PFSK-1 (cell line): Measurements from ENCODE around the gene RPTOR.

Source experiments
- FOXP2 ChIP-seq: optimal IDR thresholded peaks from 2 replicates; pipeline ENCODE3; 2011; ENCODE audit warnings: borderline replicate concordance, control low read depth, inconsistent platforms; ENCODE audit not compliant: insufficient read depth; ENCODE audit errors: extremely low read length, extremely low read depth
- POLR2AphosphoS5 ChIP-seq: IDR thresholded peaks from 2 replicates; pipeline ENCODE4 v1.6.1; 2012; ENCODE audit warnings: low read depth, mild to moderate bottlenecking, control low read depth, low read length, moderate library complexity
- REST ChIP-seq, 2 experiments: IDR thresholded peaks; 2 replicates each; pipeline versions ENCODE4 v1.6.1 to v1.8.0; 2011 to 2012; ENCODE audit warnings: low read depth in 2 of 2, low read length in 2 of 2, control low read depth in 1 of 2, inconsistent platforms in 1 of 2, mild to moderate bottlenecking in 1 of 2, moderate library complexity in 1 of 2; ENCODE audit not compliant: insufficient read depth in 1 of 2
- SIN3A ChIP-seq: IDR thresholded peaks from 2 replicates; pipeline ENCODE4 v1.6.1; 2012; ENCODE audit warnings: mild to moderate bottlenecking, low read length, moderate library complexity, borderline replicate concordance; ENCODE audit not compliant: insufficient read depth
- TAF1 ChIP-seq: IDR thresholded peaks from 2 replicates; pipeline ENCODE4 v1.6.1; 2012; ENCODE audit warnings: low read length, control low read depth, borderline replicate concordance; ENCODE audit not compliant: insufficient read depth

The RPTOR gene

GRCh38 chr17:80657561-80657960 is 112.9 kb downstream of the RPTOR start:
- TF ChIP-seq FOXP2 (no peak), SIN3A (no peak)

- TF ChIP-seq POLR2AphosphoS5 = no peak
- TF ChIP-seq FOXP2 = no peak
- TF ChIP-seq REST (IDR thresholded peaks at IDR 0.05; ENCODE audit: insufficient read depth in 1 of 2, low read depth in 2 of 2, low read length in 2 of 2) = no peak
These were observed 114.2 kb downstream of the RPTOR start for GRCh38 chr17:80658821-80659220.

- no peak for TF ChIP-seq POLR2AphosphoS5
- no peak for TF ChIP-seq TAF1
- TF ChIP-seq SIN3A = no peak
- TF ChIP-seq REST (IDR thresholded peaks at IDR 0.05; ENCODE audit: insufficient read depth in 1 of 2, low read depth in 2 of 2, low read length in 2 of 2) = no peak
- TF ChIP-seq FOXP2 = no peak
These were observed 115.0 kb downstream of the RPTOR start for GRCh38 chr17:80659651-80660050.

GRCh38 chr17:80660527-80661198 is 116.0 kb downstream of the RPTOR start:
- TF ChIP-seq FOXP2 (no peak), POLR2AphosphoS5 (no peak), SIN3A (no peak), REST (IDR thresholded peaks at IDR 0.05; ENCODE audit: insufficient read depth in 1 of 2, low read depth in 2 of 2, low read length in 2 of 2) (no peak)

GRCh38 chr17:80662557-80662956 is 117.9 kb downstream of the RPTOR start:
- TF ChIP-seq SIN3A = no peak
- no peak for TF ChIP-seq REST (IDR thresholded peaks at IDR 0.05; ENCODE audit: insufficient read depth in 1 of 2, low read depth in 2 of 2, low read length in 2 of 2)
- no peak for TF ChIP-seq POLR2AphosphoS5
- no peak for TF ChIP-seq FOXP2
- TF ChIP-seq TAF1 = no peak

GRCh38 chr17:80663781-80664206 is 119.2 kb downstream of the RPTOR start:
- no peak for TF ChIP-seq POLR2AphosphoS5
- TF ChIP-seq TAF1 = no peak
- TF ChIP-seq SIN3A = no peak
- TF ChIP-seq FOXP2 = no peak
- TF ChIP-seq REST (IDR thresholded peaks at IDR 0.05; ENCODE audit: insufficient read depth in 1 of 2, low read depth in 2 of 2, low read length in 2 of 2) = no peak
